GM18870 (cell line): ENCODE data around the gene SLC25A21.
"Not testable (repeated sequence)": the region's sequence is repeated elsewhere in the genome, so short reads cannot be mapped to it uniquely, and the experiment has no call there.

Source experiments
- ATAC-seq: cut with Tn5 transposase; IDR thresholded peaks from one replicate; pipeline ENCODE4 v1.9.1; 2021; ENCODE audit warnings: moderate library complexity; ENCODE audit not compliant: unreplicated experiment

The SLC25A21 gene

GRCh38 chr14:37187294-37187693 lies 14.9 kb upstream of the SLC25A21 start:
- ATAC-seq = no peak

GRCh38 chr14:37186865-37187264 lies 14.5 kb upstream of the SLC25A21 start:
- ATAC-seq = no peak

DNA sequence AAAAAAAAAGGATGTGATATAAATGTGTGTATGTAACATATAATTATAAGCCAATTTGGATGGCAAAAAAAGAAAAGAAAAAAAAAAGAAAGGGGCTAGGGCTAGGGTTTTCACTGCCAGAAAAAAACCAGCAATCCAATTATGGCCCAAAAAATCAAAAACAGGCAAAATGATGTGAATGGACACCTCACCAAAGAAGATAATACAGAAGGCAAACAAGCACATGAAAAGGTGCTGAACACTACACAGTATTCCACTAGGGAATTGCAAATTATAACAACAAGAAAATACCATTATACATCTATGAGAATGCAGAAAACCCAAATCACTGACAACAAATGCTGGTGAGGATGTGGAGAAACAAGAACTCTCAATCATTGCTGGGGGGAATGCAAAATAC lies 13.3 kb upstream of the SLC25A21 start:
- ATAC-seq = no peak

- not testable (repeated sequence) for ATAC-seq
These were observed 12.1 kb upstream of the SLC25A21 start for GRCh38 chr14:37184520-37184919.

GRCh38 chr14:37181441-37181840 lies 9.0 kb upstream of the SLC25A21 start:
- ATAC-seq = no peak

- ATAC-seq = not testable (repeated sequence)
These were observed 8.5 kb upstream of the SLC25A21 start for GRCh38 chr14:37180886-37181285.

DNA sequence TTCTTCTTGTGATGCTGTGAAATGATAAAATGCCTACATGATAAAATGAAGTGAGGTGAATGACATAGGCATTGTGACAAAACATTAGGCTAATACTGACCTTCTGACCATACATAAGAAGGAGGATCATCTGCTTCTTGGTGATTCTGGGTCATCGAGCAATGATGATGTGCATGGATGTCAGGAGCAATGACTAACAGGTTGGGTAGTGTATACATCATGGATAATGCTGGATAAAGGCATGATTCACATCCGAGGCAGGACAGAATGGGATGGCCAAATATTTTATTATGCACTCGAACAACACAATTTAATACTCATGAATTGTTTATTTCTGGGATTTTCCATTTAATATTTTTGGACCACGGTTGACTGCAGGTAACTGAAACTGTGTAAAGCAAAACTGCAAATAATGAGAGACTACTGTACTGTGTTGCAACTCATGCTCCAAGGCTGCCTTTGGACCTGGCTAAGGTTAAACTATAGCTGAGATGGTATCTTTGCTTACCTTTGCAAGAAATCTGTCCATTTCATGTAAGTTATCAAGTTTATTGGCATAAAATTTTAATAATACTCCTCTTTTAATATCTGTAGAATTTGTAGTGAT lies 7.6 kb upstream of the SLC25A21 start:
- ATAC-seq = no peak

DNA sequence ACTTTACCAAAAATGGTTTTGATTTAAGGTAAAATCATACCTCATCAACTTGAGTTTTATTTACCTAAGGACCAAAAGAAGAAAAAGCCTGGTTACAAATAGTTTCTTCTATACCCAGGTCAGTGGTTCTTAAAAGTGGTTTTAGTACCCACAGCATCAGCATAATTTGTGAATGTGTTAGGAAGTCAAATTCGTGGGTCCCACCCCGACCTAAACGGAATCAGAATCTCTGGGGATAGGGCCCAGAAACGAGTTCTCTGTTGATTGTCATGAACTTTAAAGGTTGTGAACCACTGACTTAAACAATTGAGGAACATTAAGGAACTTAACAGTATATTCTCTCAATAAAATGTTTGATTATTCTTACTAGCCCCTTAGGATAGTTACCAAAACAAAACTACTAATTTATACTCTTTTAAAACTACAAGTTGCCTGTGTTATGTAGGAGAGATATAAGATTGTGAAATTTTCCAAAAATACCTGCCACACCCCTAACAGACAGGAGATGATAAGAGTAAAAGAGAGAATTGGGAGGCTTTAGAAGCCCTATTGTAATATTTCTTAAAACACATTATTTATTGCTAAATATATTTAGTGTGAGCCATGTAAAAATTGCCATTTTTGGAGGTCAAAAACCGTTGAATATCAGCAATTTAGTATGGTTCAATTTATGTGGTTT lies 669 bp upstream of the SLC25A21 start:
- ATAC-seq = no peak

GRCh38 chr14:37171678-37172023 lies 755 bp downstream of the SLC25A21 start:
- no peak for ATAC-seq

- no peak for ATAC-seq
These were observed 1.4 kb downstream of the SLC25A21 start for GRCh38 chr14:37170993-37171392.

DNA sequence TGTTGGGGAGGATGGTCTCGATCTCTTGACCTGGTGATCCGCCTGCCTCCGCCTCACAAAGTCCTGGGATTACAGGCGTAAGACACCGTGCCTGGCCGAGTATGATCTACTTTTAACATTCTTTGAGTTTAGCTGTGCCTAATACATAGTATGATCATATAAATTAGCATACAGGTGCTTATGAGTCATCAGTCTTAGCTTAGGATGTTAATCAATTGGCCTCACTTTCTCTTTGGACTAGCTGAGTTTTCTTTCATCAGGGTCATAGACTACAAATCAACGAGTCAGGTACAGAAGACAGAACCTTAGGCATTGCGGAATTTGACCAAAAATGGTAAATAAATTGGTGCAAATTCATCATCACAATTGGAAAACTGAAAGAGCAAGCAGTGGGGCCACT lies 2.2 kb downstream of the SLC25A21 start:
- ATAC-seq = no peak

DNA sequence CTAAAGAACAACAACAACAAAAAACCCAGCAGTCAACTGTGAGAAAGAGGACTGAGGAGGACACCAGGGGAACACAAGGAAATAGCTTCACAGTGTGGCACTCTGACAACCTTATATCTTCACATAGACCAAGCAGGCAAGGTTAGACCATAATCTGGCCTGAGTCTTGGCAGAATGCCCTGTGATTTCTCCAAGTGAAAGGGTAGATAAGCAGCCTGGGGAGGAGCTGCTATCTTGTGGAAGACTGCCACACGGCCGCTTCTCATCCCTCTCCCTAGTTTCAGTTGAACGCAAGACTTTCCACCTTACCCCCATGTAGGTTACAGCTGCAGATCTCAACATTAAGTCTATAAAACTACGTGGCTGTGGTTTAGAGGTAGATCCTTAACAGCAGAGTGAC lies 3.7 kb downstream of the SLC25A21 start:
- no peak for ATAC-seq

DNA sequence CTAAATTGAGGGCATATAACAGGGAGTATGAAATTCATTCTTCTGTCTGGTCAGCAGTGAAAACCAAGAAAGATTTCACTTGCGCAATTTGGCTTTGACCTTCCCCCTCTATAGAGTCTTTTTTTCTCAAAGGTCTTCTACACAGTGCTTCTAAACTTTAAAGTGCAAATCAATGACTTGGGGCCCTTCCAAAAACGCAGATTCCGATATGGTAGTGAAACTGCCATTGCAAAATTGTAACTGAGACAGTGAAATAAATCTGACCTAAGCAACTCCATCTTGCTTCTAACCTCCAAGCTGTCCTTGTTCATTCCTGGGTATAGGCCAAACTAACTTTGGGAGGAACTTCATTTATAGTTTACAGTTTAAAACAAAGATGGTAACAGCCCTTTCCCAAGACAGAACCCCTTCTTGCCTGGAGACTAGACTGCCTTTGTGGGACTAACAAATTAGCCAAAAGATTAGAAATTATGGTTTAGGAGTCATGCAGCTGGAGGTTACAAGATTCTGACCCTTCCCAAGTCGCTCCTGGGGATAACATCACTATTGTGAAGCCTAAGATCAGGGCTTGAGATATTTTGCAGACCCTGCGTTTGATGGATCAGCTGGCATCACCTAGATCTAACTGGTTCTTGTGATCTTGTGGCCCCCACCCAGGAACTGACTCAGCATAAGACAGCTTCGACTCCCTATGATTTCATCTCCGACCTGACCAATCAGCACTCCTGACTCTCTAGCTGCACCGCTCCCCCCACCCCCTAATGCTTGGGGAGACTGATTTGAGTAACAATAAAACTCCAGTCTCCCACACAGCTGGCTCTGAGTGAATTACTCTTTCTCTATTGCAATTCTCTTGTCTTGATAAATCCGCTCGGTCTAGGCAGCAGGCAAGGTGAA lies 5.0 kb downstream of the SLC25A21 start:
- no peak for ATAC-seq

GRCh38 chr14:37165794-37166193 lies 6.6 kb downstream of the SLC25A21 start:
- no peak for ATAC-seq

- not testable (repeated sequence) for ATAC-seq
These were observed 10.1 kb downstream of the SLC25A21 start for GRCh38 chr14:37162307-37162706.

DNA sequence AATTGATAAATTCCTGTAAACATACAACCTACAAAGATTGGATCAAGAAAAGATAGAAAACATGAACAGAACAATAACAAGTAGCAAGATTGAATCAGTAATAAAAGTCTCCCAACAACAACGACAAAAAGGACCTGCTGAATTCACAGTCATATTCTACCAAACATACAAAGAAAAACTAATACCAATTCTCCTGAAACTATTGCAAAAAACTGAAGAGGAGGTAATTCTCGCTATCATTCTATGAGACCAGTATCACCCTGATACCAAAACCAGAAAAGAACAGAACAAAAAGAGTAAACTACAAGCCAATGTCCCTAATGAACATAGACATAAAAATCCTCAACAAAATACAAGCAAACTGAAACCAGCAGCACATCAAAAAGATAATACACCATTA lies 14.4 kb downstream of the SLC25A21 start:
- no peak for ATAC-seq

DNA sequence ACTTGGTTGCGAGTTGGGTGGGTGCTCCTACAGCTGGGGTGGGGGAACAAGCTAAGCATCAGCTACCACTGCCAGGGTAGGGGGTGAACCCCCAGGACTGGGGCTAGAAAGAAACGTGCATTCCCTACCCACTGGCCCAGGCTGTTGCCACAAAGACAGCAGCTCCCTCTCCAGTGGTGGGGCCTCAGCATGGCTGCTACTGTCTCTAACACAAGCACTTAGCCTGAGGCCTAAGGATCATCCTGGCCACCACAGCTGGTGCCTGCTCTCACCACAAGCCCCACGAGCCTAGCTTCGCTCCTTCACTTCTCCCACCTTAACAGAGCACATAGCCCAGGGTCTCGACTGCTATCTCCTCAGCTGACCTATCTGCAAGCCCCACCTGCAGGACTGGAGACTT lies 18.9 kb downstream of the SLC25A21 start:
- no peak for ATAC-seq

- ATAC-seq = no peak
These were observed 19.4 kb downstream of the SLC25A21 start for GRCh38 chr14:37153005-37153404.

GRCh38 chr14:37150414-37150813 lies 22.0 kb downstream of the SLC25A21 start:
- ATAC-seq = no peak

- no peak for ATAC-seq
These were observed 25.0 kb downstream of the SLC25A21 start for GRCh38 chr14:37147310-37147880.

DNA sequence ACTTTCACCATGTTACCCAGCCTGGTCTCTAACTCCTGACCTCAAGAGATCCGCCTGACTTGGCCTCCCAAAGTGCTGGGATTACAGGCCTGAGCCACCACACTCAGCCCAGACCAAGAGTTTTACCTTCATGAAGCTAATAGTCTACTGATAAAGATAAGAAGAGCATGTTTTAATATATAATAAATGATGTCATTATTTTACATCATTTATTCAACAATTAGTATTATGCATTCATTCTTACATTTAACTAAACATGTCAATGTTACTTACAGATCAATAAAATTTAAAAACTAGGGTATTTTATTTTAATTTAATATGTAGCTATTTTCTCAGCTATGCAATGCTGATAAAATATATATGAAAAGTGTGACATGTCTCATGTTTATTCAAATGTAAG lies 26.0 kb downstream of the SLC25A21 start:
- not testable (repeated sequence) for ATAC-seq

- no peak for ATAC-seq
These were observed 27.0 kb downstream of the SLC25A21 start for GRCh38 chr14:37145395-37145794.
